GM19351 (cell line): ENCODE measurements around the gene TMEM100.

Experiments used
- ATAC-seq: cut with Tn5 transposase; IDR thresholded peaks from one replicate; pipeline ENCODE4 v1.9.1; 2021; ENCODE audit warnings: mild to moderate bottlenecking, moderate library complexity; ENCODE audit not compliant: unreplicated experiment

The TMEM100 gene

GRCh38 chr17:55720919-55721836 lies 1.5 kb downstream of the TMEM100 start:
- no peak for ATAC-seq

GRCh38 chr17:55717898-55718735 lies 4.5 kb downstream of the TMEM100 start:
- peak; percentile 66 for ATAC-seq

GRCh38 chr17:55717432-55717831 lies 5.2 kb downstream of the TMEM100 start:
- no peak for ATAC-seq

- no peak for ATAC-seq
Observed at GRCh38 chr17:55710829-55711496, 11.7 kb downstream of the TMEM100 start.

GRCh38 chr17:55710410-55710809 lies 12.3 kb downstream of the TMEM100 start:
- no peak for ATAC-seq

GRCh38 chr17:55709984-55710383 lies 12.7 kb downstream of the TMEM100 start:
- no peak for ATAC-seq

GRCh38 chr17:55709440-55709839 lies 13.2 kb downstream of the TMEM100 start:
- ATAC-seq = no peak

GRCh38 chr17:55708175-55708974 lies 14.3 kb downstream of the TMEM100 start:
- no peak for ATAC-seq

- ATAC-seq = no peak
Observed at GRCh38 chr17:55706808-55707773, 15.6 kb downstream of the TMEM100 start.

GRCh38 chr17:55705847-55706246 lies 16.8 kb downstream of the TMEM100 start:
- peak; percentile 81 for ATAC-seq

- ATAC-seq = no peak
Observed at GRCh38 chr17:55704401-55704800, 18.3 kb downstream of the TMEM100 start.

GRCh38 chr17:55702150-55702549 lies 20.5 kb downstream of the TMEM100 start:
- ATAC-seq = no peak

- ATAC-seq = no peak
Observed at GRCh38 chr17:55699181-55699860, 23.3 kb downstream of the TMEM100 start.

GRCh38 chr17:55694286-55694910 lies 28.3 kb downstream of the TMEM100 start:
- ATAC-seq = no peak

GRCh38 chr17:55693254-55694216 lies 29.1 kb downstream of the TMEM100 start:
- no peak for ATAC-seq

- ATAC-seq = no peak
Observed at GRCh38 chr17:55692276-55692675, 30.4 kb downstream of the TMEM100 start.

GRCh38 chr17:55691666-55692065 lies 31.0 kb downstream of the TMEM100 start:
- ATAC-seq = no peak
